Daoy (cell line): ENCODE measurements around the gene SPATA31A5. TPM values are rescaled to one million over a fixed set of nuclear protein-coding genes. Genes with fewer than 3 reads are reported as not detected.
"Not testable (repeated sequence)": the region's sequence is repeated elsewhere in the genome, so short reads cannot be mapped to it uniquely, and the experiment has no call there.

ENCODE experiments used
- DNase-seq: peaks from one replicate; pipeline ENCODE4 v3.0.0-alpha.2; 2015; ENCODE audit warnings: low read depth
- total RNA-seq: library from RNA; depleted of rRNA; stranded (reverse); fragments of >200 nt; shearing (Covaris generic); gene quantifications from 2 replicates; pipeline ENCODE4 v1.2.3, GENCODE V29; 2014; rRNA removed

SPATA31A5 gene
- total RNA-seq, result not detected in 2 replicates

DNA sequence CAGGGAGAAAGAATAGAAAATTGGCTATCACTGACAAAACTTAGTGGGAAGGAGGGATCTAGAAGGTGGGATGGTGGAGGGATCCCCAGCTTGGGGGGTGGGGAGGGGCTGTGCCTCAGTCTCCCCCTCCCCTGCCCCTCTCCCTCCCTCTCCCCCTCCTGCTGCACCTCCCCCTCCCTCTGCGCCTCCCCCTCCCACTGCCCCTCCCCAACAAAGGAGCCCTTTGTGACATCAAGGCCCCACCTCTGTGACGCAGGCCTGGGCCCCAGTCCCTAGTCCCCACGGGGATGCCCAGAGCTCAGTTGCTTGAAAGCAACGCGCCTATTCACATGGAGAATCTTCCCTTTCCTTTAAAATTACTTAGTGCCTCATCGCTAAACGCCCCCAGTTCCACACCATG lies at the start of gene SPATA31A5:
Gene SPATA31A5 (plus strand): TSS at position 301 of the 400 bp plus-strand sequence. CDS start 29 bp downstream, at position 330.
- not testable (repeated sequence) for DNase-seq

DNA sequence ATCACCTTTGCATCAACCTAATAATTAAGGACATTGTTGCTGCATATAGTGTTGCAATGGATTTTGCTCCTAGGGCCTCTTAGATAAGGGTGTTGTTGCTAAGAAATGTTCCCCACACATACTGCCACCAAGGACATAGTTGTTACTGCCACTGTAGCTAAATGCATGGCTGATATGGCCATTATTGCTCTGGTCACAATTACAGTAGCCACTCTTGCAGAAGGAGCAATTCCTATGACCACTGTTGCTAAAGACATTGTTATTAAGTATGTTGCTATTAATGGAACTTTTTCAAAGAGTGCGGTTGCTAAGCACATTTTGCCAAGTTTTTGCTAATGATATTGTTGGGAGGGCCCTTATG lies 48.8 kb downstream of the SPATA31A5 start:
- DNase-seq, result not testable (repeated sequence)

DNA sequence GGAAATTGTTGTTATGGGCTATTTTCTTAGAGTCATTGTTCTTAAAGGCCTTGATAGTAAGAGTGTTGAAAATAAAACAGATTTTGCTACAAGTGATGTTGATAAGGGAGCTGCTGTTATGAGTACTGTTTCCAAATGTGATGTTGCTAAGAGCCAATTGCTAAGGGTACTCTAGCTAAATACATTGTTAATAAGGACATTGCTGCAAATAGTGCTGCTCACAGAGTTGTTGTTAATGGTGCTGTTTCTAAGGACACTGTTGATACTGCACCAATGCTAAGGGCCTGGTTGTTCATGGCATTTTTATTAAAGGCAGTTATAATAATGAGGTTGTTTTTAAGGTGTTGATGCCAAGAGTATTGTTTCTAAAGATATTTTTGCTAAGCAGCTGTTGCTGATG lies 52.2 kb downstream of the SPATA31A5 start:
- DNase-seq, result not testable (repeated sequence)
